Pancreas (tissue), 10 donors: ENCODE data around the gene NINL. TPM values are rescaled to one million over a fixed set of nuclear protein-coding genes. Genes with fewer than 3 reads are reported as not detected.

ENCODE experiments used
- ATAC-seq, 4 donors: fragments of 200-7000 bp; cut with Tn5 transposase; one replicate each; pipeline versions ENCODE4 v1.8.0 to v1.9.1; 2020; ENCODE audit warnings: mild to moderate bottlenecking in 4 of 4, moderate library complexity in 4 of 4
- DNase-seq, 6 donors: peaks; one replicate each; pipeline ENCODE4 v3.0.0-alpha.2; 2020
- FAIRE-seq: peaks from 2 replicates; lab custom pipeline; 2012; peaks lifted over from hg19 to GRCh38; lab: Jason Lieb, UNC
- H3K27ac ChIP-seq, 4 donors: fragments of 200-600 bp; sonication (generic); 1 replicate in 3 of 4; 2 replicates in 1 of 4; pipeline versions ENCODE4 v1.5.0 to v1.8.0; 2020
- H3K27me3 ChIP-seq, 4 donors: fragments of 200-600 bp; one replicate each; pipeline ENCODE4 v1.8.0; 2021
- H3K36me3 ChIP-seq, 3 donors: fragments of 200-600 bp; sonication (generic) in 1 of 3; one replicate each; pipeline versions ENCODE4 v1.5.0 to v1.8.0; 2020 to 2021
- H3K4me1 ChIP-seq, 3 donors: fragments of 200-600 bp; one replicate each; pipeline ENCODE4 v1.8.0; 2021
- H3K4me3 ChIP-seq, 4 donors: fragments of 200-600 bp; sonication (generic) in 2 of 4; one replicate each; pipeline versions ENCODE4 v1.5.0 to v1.8.0; 2020 to 2021
- H3K9me3 ChIP-seq, 4 donors: fragments of 200-600 bp; one replicate each; pipeline ENCODE4 v1.8.0; 2021
- CTCF ChIP-seq, 4 donors: fragments of 200-600 bp; sonication (generic) in 3 of 4; IDR thresholded peaks; one replicate each; pipeline versions ENCODE4 v1.5.0 to v1.8.0; 2021; ENCODE audit warnings: antibody characterized with exemption in 4 of 4
- WGBS, 2 donors: extraction: QIAGEN DNeasy Blood & Tissue Kit; methylation state at CpG; one replicate each; pipeline ENCODE4 v1.1.7; 2013; 5-methylcytosine and 5-hydroxymethylcytosine counted together
- intact Hi-C, 3 donors: fragments of 100-400 bp; cut with DNase I; formaldehyde crosslinking; loops; one replicate each; pipeline versions ENCODE4 v1.11.1 to v1.14.2; 2022
- polyA plus RNA-seq, 2 donors: library from polyadenylated mRNA; stranded (reverse); fragments of 200-250 nt; gene quantifications; one replicate each; pipeline ENCODE4 v1.2.3, GENCODE V29; 2013
- total RNA-seq, 6 donors: library from RNA; stranded (reverse); fragmentation: NEBNext Ultra II Directional in 4 of 6; extraction: Animal tissue kit (Norgen Biotek cat#: 25700) in 4 of 6; gene quantifications; one replicate each; pipeline versions ENCODE4 v1.2.1 to v1.2.4, GENCODE V29; 2021 to 2023
- donor health status: healthy with polysubstance abuse.
- donor health status: DM: no; HTN: no; CAD: no; lungs with moderate emphysema.
- donor health status: DM: no; HTN: no; CAD: no.
- donor health status: control.
- donor health status: control.
- donor health status: Bipolar disorder and iron deficiency.
- donor health status: DM: yes; HTN: yes; CAD: no.
- donor health status: DM: no; HTN: no; CAD: no.
- donor health status: DM: no; HTN: no; CAD: no.
- donor health status: DM: yes; HTN: yes; CAD: no.

Gene NINL
- total and polyA plus RNA-seq, 8 donors: 5.1 to 19.4 (median 6.5) TPM

DNA sequence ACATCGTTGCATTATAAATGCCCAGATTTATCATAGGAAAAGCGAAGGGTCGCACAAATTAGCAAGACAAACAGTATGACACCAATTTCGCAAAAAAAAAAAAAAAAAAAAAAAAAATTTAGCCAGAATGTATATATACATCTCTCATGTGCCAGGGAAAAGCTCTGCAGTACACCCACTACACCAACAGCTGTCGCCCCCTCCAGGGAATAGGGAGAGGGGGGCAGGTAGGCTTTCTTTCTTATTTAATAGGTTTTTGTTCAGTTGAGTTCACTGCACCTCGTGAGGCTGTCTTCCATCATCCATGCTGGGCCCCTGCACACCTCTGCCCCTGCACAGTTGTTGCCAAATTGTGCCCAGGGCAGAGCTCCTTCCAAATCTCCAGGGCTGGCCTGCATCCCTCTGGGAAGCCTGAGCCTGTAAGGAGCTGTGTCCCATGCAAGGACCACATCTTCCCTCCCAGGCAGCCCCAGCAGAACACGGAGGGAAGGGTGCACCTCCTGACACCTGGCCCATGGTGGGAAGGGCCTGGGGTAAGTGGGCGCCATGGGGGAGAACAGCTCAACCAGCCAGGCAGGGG is 85.4 kb downstream of the NINL start:
- DNase-seq (peak in 1 of 6 donors; percentile 36), FAIRE-seq (no peak)

GRCh38 chr20:25499031-25499430 is 86.3 kb downstream of the NINL start:
- H3K9me3 ChIP-seq: no peaks in the 10 kb centered on the region
- DNase-seq (peak in 1 of 6 donors; percentile 24), ATAC-seq (no peak), FAIRE-seq (no peak)
- intact Hi-C loops: no loop called here
- TF ChIP-seq CTCF (IDR thresholded peaks at IDR 0.05): no peak
- 91 to 92% methylated on average over 13 of the region's 13 CpGs for WGBS, 2 donors
- H3K27ac ChIP-seq: no peak overlapping the region
- no peak overlapping the region for H3K4me3 ChIP-seq
- H3K4me1 ChIP-seq: no peaks in the 10 kb centered on the region
- H3K36me3 ChIP-seq: no peaks in the 10 kb centered on the region
- no peaks in the 10 kb centered on the region for H3K27me3 ChIP-seq

More for the DNA sequence above, 85.4 kb downstream of the NINL start:
- Histone ChIP-seq H3K4me3 (no peak overlapping the region), H3K4me1 (no peaks in the 10 kb centered on the region), H3K36me3 (no peaks in the 10 kb centered on the region), H3K9me3 (no peaks in the 10 kb centered on the region), H3K27ac (no peak overlapping the region), H3K27me3 (no peaks in the 10 kb centered on the region)
- no peak for ATAC-seq
- no peak for TF ChIP-seq CTCF (IDR thresholded peaks at IDR 0.05)
- intact Hi-C loops: loop anchor here in 1 of 3 donors (10.0 kb wide), 1 partner anchor 55 kb away; no protein-coding TSS in a partner anchor
- WGBS, 2 donors: 91 to 95% methylated on average over 8 of the region's 8 CpGs

- ATAC-seq: no peak
- no peak for TF ChIP-seq CTCF (IDR thresholded peaks at IDR 0.05)
- intact Hi-C loops: no loop called here
Observed at GRCh38 chr20:25498280-25498606, 87.1 kb downstream of the NINL start.

GRCh38 chr20:25497586-25498279 is 87.6 kb downstream of the NINL start:
- Histone ChIP-seq H3K4me3 (no peak overlapping the region), H3K36me3 (no peaks in the 10 kb centered on the region), H3K27ac (no peak overlapping the region), H3K9me3 (no peaks in the 10 kb centered on the region), H3K27me3 (no peaks in the 10 kb centered on the region), H3K4me1 (no peaks in the 10 kb centered on the region)
- peak in 1 of 6 donors; percentile 43 for DNase-seq
- TF ChIP-seq CTCF (IDR thresholded peaks at IDR 0.05): no peak
- no peak for ATAC-seq
- intact Hi-C loops: no loop called here
- FAIRE-seq: no peak
- 87% methylated on average over 22 of the region's 22 CpGs for WGBS, 2 donors

More at GRCh38 chr20:25498280-25498606, 87.1 kb downstream of the NINL start:
- Histone ChIP-seq H3K4me1 (no peaks in the 10 kb centered on the region), H3K36me3 (no peaks in the 10 kb centered on the region), H3K27me3 (no peaks in the 10 kb centered on the region), H3K4me3 (no peak overlapping the region), H3K9me3 (no peaks in the 10 kb centered on the region), H3K27ac (no peak overlapping the region)
- peak in 1 of 6 donors; percentile 29 for DNase-seq
- WGBS, 2 donors: 92 to 99% methylated on average over 6 of the region's 6 CpGs
- no peak for FAIRE-seq

DNA sequence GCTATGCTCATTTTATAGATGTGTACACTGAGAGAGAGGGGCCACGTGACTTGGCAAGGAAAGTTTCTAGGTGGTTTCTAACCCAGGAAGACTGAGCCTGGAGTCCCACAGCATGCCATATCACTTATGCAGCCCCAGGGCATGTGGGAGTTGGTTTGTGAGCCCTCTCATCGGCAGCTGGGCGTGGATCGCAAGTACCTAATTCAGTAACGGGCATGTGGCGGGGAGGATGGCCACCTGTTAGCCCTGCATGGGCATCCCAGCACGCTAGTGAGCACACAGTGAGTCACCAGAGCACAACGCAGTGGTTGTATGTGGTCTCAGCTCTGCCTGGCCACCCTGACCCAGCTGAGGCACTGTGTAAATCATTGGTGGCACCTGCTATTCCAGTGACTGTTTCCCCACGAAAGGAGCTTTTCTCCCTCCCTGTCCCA is 88.3 kb downstream of the NINL start:
- 72 to 79% methylated on average over 9 of the region's 9 CpGs for WGBS, 2 donors
- H3K4me1 ChIP-seq: no peaks in the 10 kb centered on the region
- no peaks in the 10 kb centered on the region for H3K9me3 ChIP-seq
- no peak for ATAC-seq
- intact Hi-C loops: no loop called here
- no peak overlapping the region for H3K4me3 ChIP-seq
- H3K27me3 ChIP-seq: no peaks in the 10 kb centered on the region
- DNase-seq: peak in 2 of 6 donors; percentile 21 to 24
- no peak overlapping the region for H3K27ac ChIP-seq
- no peak for FAIRE-seq
- no peaks in the 10 kb centered on the region for H3K36me3 ChIP-seq
- TF ChIP-seq CTCF (IDR thresholded peaks at IDR 0.05): no peak
